KMS-11 (cell line): Measurements from ENCODE around the gene PGM1.

Experiments used
- H2AFZ ChIP-seq: fragments of 200-600 bp; sonication (generic); 2 replicates; pipeline ENCODE4 v1.6.1; 2016; ENCODE audit warnings: antibody characterized with exemption, mixed run types, low read depth
- H3K27ac ChIP-seq: fragments of 200-600 bp; sonication (generic); 2 replicates; pipeline ENCODE4 v1.6.1; 2016; ENCODE audit warnings: mild to moderate bottlenecking, mixed run types
- H3K27me3 ChIP-seq: fragments of 200-600 bp; sonication (generic); 2 replicates; pipeline ENCODE4 v1.6.1; 2017; ENCODE audit warnings: mild to moderate bottlenecking, low read depth, mixed run types, moderate library complexity; ENCODE audit not compliant: insufficient read depth
- H3K36me3 ChIP-seq: fragments of 200-600 bp; sonication (generic); 2 replicates; pipeline ENCODE4 v1.6.1; 2017; ENCODE audit warnings: mild to moderate bottlenecking, mixed run types; ENCODE audit not compliant: insufficient read depth
- H3K4me1 ChIP-seq: fragments of 200-600 bp; sonication (generic); 2 replicates; pipeline ENCODE4 v1.6.1; 2016; ENCODE audit warnings: mild to moderate bottlenecking, low read depth, mixed run types; ENCODE audit not compliant: poor library complexity, severe bottlenecking
- H3K4me2 ChIP-seq: fragments of 200-600 bp; sonication (generic); 2 replicates; pipeline ENCODE4 v1.7.0; 2016; ENCODE audit warnings: mild to moderate bottlenecking, mixed run types
- H3K4me3 ChIP-seq: fragments of 200-600 bp; sonication (generic); IDR thresholded peaks from 2 replicates; pipeline ENCODE4 v1.6.1; 2017; ENCODE audit warnings: low read depth, low read length, mixed read lengths; ENCODE audit not compliant: insufficient read depth
- H3K79me2 ChIP-seq: fragments of 200-600 bp; sonication (generic); 2 replicates; pipeline ENCODE4 v1.6.1; 2016; ENCODE audit warnings: low read depth, mixed run types; ENCODE audit not compliant: insufficient read depth
- H3K9ac ChIP-seq: fragments of 200-600 bp; sonication (generic); 2 replicates; pipeline ENCODE4 v1.6.1; 2016; ENCODE audit warnings: mild to moderate bottlenecking, mixed run types
- H4K20me1 ChIP-seq: fragments of 200-600 bp; sonication (generic); 2 replicates; pipeline ENCODE4 v1.6.1; 2016; ENCODE audit warnings: mild to moderate bottlenecking, mixed run types; ENCODE audit not compliant: insufficient read depth
- TF ChIP-seq, protein P1 (sequence below): fragments of 200-600 bp; sonication (generic); conservative IDR thresholded peaks from 2 replicates; pipeline ENCODE4 v1.6.1; 2017; ENCODE audit warnings: low read depth, mild to moderate bottlenecking, antibody characterized with exemption, low read length, moderate library complexity, mixed read lengths

The PGM1 gene

DNA sequence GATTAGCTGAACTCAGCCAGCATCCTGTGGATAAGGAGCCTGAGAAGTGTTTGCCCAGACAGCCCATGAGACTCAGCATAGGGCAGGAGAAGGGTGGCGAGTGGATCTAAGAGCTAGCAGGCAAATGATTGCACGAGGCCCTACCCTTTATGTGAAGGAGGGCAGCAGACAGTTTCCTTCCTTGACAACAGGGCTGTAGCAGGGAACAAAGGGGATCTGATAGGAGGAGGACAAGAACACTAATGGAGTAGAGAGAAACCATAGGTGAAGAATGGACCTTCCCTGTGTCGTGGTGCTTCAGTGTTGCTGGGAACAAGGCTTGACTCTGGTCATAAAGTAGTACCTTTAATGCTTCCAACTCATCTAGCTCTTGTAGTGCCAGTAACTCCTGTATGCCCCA lies 84.3 kb downstream of the PGM1 start:
- TF ChIP-seq, protein P1, sequence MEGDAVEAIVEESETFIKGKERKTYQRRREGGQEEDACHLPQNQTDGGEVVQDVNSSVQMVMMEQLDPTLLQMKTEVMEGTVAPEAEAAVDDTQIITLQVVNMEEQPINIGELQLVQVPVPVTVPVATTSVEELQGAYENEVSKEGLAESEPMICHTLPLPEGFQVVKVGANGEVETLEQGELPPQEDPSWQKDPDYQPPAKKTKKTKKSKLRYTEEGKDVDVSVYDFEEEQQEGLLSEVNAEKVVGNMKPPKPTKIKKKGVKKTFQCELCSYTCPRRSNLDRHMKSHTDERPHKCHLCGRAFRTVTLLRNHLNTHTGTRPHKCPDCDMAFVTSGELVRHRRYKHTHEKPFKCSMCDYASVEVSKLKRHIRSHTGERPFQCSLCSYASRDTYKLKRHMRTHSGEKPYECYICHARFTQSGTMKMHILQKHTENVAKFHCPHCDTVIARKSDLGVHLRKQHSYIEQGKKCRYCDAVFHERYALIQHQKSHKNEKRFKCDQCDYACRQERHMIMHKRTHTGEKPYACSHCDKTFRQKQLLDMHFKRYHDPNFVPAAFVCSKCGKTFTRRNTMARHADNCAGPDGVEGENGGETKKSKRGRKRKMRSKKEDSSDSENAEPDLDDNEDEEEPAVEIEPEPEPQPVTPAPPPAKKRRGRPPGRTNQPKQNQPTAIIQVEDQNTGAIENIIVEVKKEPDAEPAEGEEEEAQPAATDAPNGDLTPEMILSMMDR: no peak
- H3K4me1 ChIP-seq: peaks cover 12% of the 10 kb centered on the region
- no peak overlapping the region for H3K4me2 ChIP-seq
- no peak overlapping the region for H3K9ac ChIP-seq
- no peaks in the 10 kb centered on the region for H3K36me3 ChIP-seq
- H3K4me3 ChIP-seq: no peak overlapping the region
- no peaks in the 10 kb centered on the region for H3K79me2 ChIP-seq
- no peaks in the 10 kb centered on the region for H4K20me1 ChIP-seq
- H3K27me3 ChIP-seq: no peaks in the 10 kb centered on the region
- H3K27ac ChIP-seq: no peak overlapping the region
- H2AFZ ChIP-seq: no peak overlapping the region

DNA sequence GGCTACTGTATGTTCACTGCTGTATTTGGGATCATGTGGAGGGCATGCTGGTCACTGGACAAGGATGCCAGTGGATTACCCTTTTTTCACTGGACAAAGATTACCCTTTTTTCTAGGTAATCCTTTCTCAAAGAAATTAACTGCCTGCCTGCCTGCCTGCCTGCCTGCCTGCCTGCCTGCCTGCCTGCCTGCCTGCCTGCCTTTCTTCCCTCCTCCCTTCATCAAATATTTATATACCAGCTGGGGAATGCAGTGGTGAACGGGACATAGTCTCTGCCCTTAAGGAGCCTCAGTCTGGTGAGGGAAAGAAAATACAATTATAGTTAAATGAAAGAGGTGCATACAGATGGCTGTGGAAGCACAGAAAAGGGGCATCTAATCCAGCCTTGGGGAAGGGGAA lies 85.0 kb downstream of the PGM1 start:
- TF ChIP-seq, protein P1: no peak
- Histone ChIP-seq H3K9ac (no peak overlapping the region), H3K79me2 (no peaks in the 10 kb centered on the region), H3K27me3 (no peaks in the 10 kb centered on the region), H4K20me1 (no peaks in the 10 kb centered on the region), H3K27ac (no peak overlapping the region), H3K4me3 (no peak overlapping the region), H3K36me3 (no peaks in the 10 kb centered on the region), H3K4me1 (peaks cover 12% of the 10 kb centered on the region), H3K4me2 (no peak overlapping the region), H2AFZ (no peak overlapping the region)

DNA sequence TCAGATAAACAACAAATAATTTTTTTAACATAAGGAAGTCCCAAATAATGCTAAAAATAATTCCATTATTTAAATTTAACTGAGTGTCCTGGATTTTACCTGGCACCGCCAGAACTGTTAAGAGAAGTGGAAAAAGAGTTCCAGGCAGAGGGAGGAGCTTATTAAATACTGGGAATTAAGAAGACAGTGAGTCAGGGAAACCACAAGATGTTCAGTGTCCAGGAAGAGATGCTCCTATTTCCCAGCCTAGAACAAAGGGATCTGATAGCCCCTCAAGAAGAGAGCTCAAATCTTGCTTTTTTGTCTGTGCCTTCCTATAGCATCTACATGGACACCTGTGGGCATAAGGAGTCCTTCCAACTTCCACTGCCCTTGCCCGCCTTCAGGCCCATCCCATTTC lies 85.9 kb downstream of the PGM1 start:
- no peak overlapping the region for H3K4me2 ChIP-seq
- no peaks in the 10 kb centered on the region for H3K27me3 ChIP-seq
- no peaks in the 10 kb centered on the region for H4K20me1 ChIP-seq

DNA sequence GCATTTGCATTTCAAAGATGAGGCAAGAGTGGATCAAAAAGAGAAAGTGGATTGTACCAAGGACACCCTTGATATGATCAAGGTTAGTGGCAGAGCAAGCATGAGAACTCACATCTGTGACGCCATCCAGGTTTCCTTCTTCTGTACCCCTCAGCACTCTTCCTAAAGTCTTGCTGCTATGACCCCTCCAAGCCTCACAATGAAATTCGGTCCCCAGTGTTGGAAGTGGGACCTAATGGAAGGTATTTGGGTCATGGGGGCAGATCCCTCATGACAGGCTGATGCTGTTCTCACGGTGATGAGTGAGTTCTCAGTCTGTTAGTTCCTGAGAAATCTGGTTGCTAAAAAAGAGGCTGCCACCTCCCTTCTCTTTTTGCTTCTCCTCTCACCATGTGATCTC lies 86.4 kb downstream of the PGM1 start:
- H3K27me3 ChIP-seq: no peaks in the 10 kb centered on the region
- H3K4me3 ChIP-seq: no peak overlapping the region
- no peaks in the 10 kb centered on the region for H3K36me3 ChIP-seq
- no peak overlapping the region for H3K9ac ChIP-seq
- no peaks in the 10 kb centered on the region for H3K79me2 ChIP-seq
- H3K4me2 ChIP-seq: no peak overlapping the region
- no peak overlapping the region for H2AFZ ChIP-seq
- TF ChIP-seq, protein P1: no peak
- no peaks in the 10 kb centered on the region for H4K20me1 ChIP-seq
- H3K4me1 ChIP-seq: peaks cover 4% of the 10 kb centered on the region
- H3K27ac ChIP-seq: no peak overlapping the region

More for the DNA sequence above, 85.9 kb downstream of the PGM1 start:
- Histone ChIP-seq H3K9ac (no peak overlapping the region), H3K27ac (no peak overlapping the region), H3K4me3 (no peak overlapping the region), H3K79me2 (no peaks in the 10 kb centered on the region), H3K4me1 (peaks cover 9% of the 10 kb centered on the region), H2AFZ (no peak overlapping the region), H3K36me3 (no peaks in the 10 kb centered on the region)
- TF ChIP-seq, protein P1: no peak
